ENCODE results near the gene NCOA1. TPM values are rescaled to one million over a fixed set of nuclear protein-coding genes. Genes with fewer than 3 reads are reported as not detected.

Gene NCOA1
- total and polyA plus RNA-seq, 10 of the 15 experiments (the other 5 are each of a cell fraction or from before 2014, with no cell fraction given), result 1.8 to 35.6 (median 6.1) TPM

- H3K9me3 ChIP-seq (replicated peaks; ENCODE audit: control insufficient read depth, insufficient read depth, low read length), result no peaks in the 10 kb centered on the region
- TF ChIP-seq RAD21 (IDR thresholded peaks at IDR 0.05; ENCODE audit: insufficient read depth, low read depth, low read length) (0 out of 2 replicates have a peak, but pooled peaks have one; percentile 6), MYB (IDR thresholded peaks at IDR 0.05; ENCODE audit: borderline replicate concordance, low read depth, low read length) (no peak)
- 0% methylated on average over 6 of the region's 6 CpGs for WGBS (ENCODE audit: insufficient coverage, insufficient replicate concordance, low lambda C conversion rate, missing lambda C conversion rate)
- no peaks in the 10 kb centered on the region for H3K27me3 ChIP-seq (replicated peaks in 1 of 2; ENCODE audit: control insufficient read depth in 2 of 2, insufficient read depth in 2 of 2, low read length in 1 of 2)
- H3K9ac ChIP-seq (ENCODE audit: control insufficient read depth, insufficient read depth, low read length), result peak overlapping the region; percentile 93
- RAD21 ChIA-PET (ENCODE audit: unreplicated experiment), result interaction anchor here (0.7 to 3.4 kb wide), 9 partner anchors 9 to 380 kb away, joined by 3 to 24 read pairs (median 4); no protein-coding TSS in a partner anchor
- H4K20me1 ChIP-seq (ENCODE audit: control insufficient read depth, insufficient read depth), result no peaks in the 10 kb centered on the region
- H3K4me3 ChIP-seq, result peak overlapping the region; percentile 97
- SMC1A ChIA-PET (ENCODE audit: uncharacterized antibody, unreplicated experiment), result interaction anchor here (0.7 to 2.3 kb wide), 12 partner anchors 9 to 403 kb away, joined by 3 to 6 read pairs (median 4); no protein-coding TSS in a partner anchor
- CTCF ChIA-PET, result interaction anchor here (0.7 to 3.1 kb wide), 10 partner anchors 13 to 851 kb away, joined by 3 to 18 read pairs (median 4); no protein-coding TSS in a partner anchor
- ATAC-seq, result no peak
- peak overlapping the region; percentile 98 for H3K27ac ChIP-seq (ENCODE audit: control insufficient read depth, insufficient read depth)
- H3K4me2 ChIP-seq (ENCODE audit: control insufficient read depth, insufficient read depth), result peak overlapping the region; percentile 81
- intact Hi-C loops (cut with micrococcal nuclease; ENCODE audit: unreplicated experiment) (loop anchor here (2.0 to 10.0 kb wide), 2 partner anchors 34 to 298 kb away; partner anchors contain the start of gene NCOA1), in situ Hi-C loops (cut with MboI) (no loop called here)
- POLR2A ChIA-PET, result interaction anchor here (0.9 to 1.5 kb wide), 7 partner anchors 13 to 570 kb away, joined by 3 to 6 read pairs (median 3); no protein-coding TSS in a partner anchor
- DNase-seq (ENCODE audit: low read depth, low spot score), result no peak
- H3K79me2 ChIP-seq (ENCODE audit: control insufficient read depth, insufficient read depth, low read length), result peaks cover 46% of the 10 kb centered on the region
- H3K36me3 ChIP-seq (ENCODE audit: control insufficient read depth in 2 of 2, insufficient read depth in 2 of 2, low read length in 1 of 2), result 0 out of 4 replicates have a peak, but pooled peaks cover 0 to 3% of the 10 kb centered on the region in 2 experiments
- TSS peak; percentile 92 for BruUV-seq (replicated peaks)
- H3K4me1 ChIP-seq (ENCODE audit: control insufficient read depth, insufficient read depth, low read length), result peaks cover 6% of the 10 kb centered on the region
- peak overlapping the region; percentile 96 for H2AFZ ChIP-seq (ENCODE audit: control insufficient read depth, low read depth, low read length)
- FAIRE-seq, result no peak
These were observed 301.5 kb downstream of the NCOA1 start for GRCh38 chr2:24792542-24792873.

- Histone ChIP-seq H3K4me3 (peak within 1 kb of the TSS; percentile 97), H3K9ac (ENCODE audit: control insufficient read depth, insufficient read depth, low read length) (peak within 1 kb of the TSS; percentile 93), H4K20me1 (ENCODE audit: control insufficient read depth, insufficient read depth) (no peaks in the 10 kb centered on the region), H3K27me3 (replicated peaks in 1 of 2; ENCODE audit: control insufficient read depth in 2 of 2, insufficient read depth in 2 of 2, low read length in 1 of 2) (no peaks in the 10 kb centered on the region), H3K79me2 (ENCODE audit: control insufficient read depth, insufficient read depth, low read length) (peaks cover 50% of the 10 kb centered on the region), H3K4me2 (ENCODE audit: control insufficient read depth, insufficient read depth) (peak within 1 kb of the TSS; percentile 81), H2AFZ (ENCODE audit: control insufficient read depth, low read depth, low read length) (peak within 1 kb of the TSS; percentile 96), H3K36me3 (ENCODE audit: control insufficient read depth in 2 of 2, insufficient read depth in 2 of 2, low read length in 1 of 2) (peaks cover 0 to 3% of the 10 kb centered on the region in 2 experiments; a peak in 1 of 4 replicates), H3K9me3 (replicated peaks; ENCODE audit: control insufficient read depth, insufficient read depth, low read length) (no peaks in the 10 kb centered on the region), H3K4me1 (ENCODE audit: control insufficient read depth, insufficient read depth, low read length) (peaks cover 6% of the 10 kb centered on the region), H3K27ac (ENCODE audit: control insufficient read depth, insufficient read depth) (peak within 1 kb of the TSS; percentile 98)
- SMC1A ChIA-PET (ENCODE audit: uncharacterized antibody, unreplicated experiment), result interaction anchor here (0.8 to 1.9 kb wide), 9 partner anchors 9 to 371 kb away, joined by 3 to 6 read pairs (median 3); no protein-coding TSS in a partner anchor
- DNase-seq (ENCODE audit: low read depth, low spot score) (peak; percentile 92), ATAC-seq (peak; percentile 97), FAIRE-seq (peak; percentile 93)
- intact Hi-C loops (cut with micrococcal nuclease; ENCODE audit: unreplicated experiment), result loop anchor here (2.0 to 10.0 kb wide), 2 partner anchors 34 to 298 kb away; partner anchors contain the start of gene NCOA1
- in situ Hi-C loops (cut with MboI), result no loop called here
- BruUV-seq (replicated peaks), result no TSS peak
- POLR2A ChIA-PET, result interaction anchor here (0.8 to 1.5 kb wide), 9 partner anchors 13 to 569 kb away, joined by 3 to 6 read pairs (median 3); no protein-coding TSS in a partner anchor
- CTCF ChIA-PET, result interaction anchor here (0.6 to 3.1 kb wide), 12 partner anchors 13 to 852 kb away, joined by 3 to 18 read pairs (median 4); no protein-coding TSS in a partner anchor
- under 1% methylated on average over 74 of the region's 74 CpGs for WGBS (ENCODE audit: insufficient coverage, insufficient replicate concordance, low lambda C conversion rate, missing lambda C conversion rate)
- RAD21 ChIA-PET (ENCODE audit: unreplicated experiment), result interaction anchor here (0.7 to 3.4 kb wide), 9 partner anchors 9 to 381 kb away, joined by 3 to 24 read pairs (median 4); no protein-coding TSS in a partner anchor
- TF ChIP-seq NKRF (conservative IDR thresholded peaks at IDR 0.05), result peak; percentile 97
- peak; percentile 71; the same call in 1 of the 2 replicates for TF ChIP-seq NBN (IDR thresholded peaks at IDR 0.05)
- TF ChIP-seq YBX1 (IDR thresholded peaks at IDR 0.05), result no peak
- peak; percentile 93 for TF ChIP-seq POLR2A (IDR thresholded peaks at IDR 0.05; ENCODE audit: low read depth, low read length)
- TF ChIP-seq, protein P1, sequence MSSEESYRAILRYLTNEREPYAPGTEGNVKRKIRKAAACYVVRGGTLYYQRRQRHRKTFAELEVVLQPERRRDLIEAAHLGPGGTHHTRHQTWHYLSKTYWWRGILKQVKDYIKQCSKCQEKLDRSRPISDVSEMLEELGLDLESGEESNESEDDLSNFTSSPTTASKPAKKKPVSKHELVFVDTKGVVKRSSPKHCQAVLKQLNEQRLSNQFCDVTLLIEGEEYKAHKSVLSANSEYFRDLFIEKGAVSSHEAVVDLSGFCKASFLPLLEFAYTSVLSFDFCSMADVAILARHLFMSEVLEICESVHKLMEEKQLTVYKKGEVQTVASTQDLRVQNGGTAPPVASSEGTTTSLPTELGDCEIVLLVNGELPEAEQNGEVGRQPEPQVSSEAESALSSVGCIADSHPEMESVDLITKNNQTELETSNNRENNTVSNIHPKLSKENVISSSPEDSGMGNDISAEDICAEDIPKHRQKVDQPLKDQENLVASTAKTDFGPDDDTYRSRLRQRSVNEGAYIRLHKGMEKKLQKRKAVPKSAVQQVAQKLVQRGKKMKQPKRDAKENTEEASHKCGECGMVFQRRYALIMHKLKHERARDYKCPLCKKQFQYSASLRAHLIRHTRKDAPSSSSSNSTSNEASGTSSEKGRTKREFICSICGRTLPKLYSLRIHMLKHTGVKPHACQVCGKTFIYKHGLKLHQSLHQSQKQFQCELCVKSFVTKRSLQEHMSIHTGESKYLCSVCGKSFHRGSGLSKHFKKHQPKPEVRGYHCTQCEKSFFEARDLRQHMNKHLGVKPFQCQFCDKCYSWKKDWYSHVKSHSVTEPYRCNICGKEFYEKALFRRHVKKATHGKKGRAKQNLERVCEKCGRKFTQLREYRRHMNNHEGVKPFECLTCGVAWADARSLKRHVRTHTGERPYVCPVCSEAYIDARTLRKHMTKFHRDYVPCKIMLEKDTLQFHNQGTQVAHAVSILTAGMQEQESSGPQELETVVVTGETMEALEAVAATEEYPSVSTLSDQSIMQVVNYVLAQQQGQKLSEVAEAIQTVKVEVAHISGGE (CRISPR knock-in tag; IDR thresholded peaks at IDR 0.05), result no peak
- TF ChIP-seq NFYB (IDR thresholded peaks at IDR 0.05; ENCODE audit: insufficient read depth, low read depth, low read length), result no peak
These were observed 302.1 kb downstream of the NCOA1 start, which contains the start of the genes CENPO and PTRHD1 for GRCh38 chr2:24792874-24793760. Gene CENPO, plus strand, starts transcription at chr2:24793425. Its CDS starts 495 bp downstream, at chr2:24793920. Gene PTRHD1, minus strand, starts transcription at chr2:24793391. Its CDS starts 14 bp downstream, at chr2:24793377.

Measured in GM12878 (cell line).